ENCODE results near the gene FOXL3. TPM values are rescaled to one million over a fixed set of nuclear protein-coding genes. Genes with fewer than 3 reads are reported as not detected.
A peak's percentile ranks its signal among the peaks of the same experiment; 100 is the strongest.
"Not testable (repeated sequence)": the region's sequence is repeated elsewhere in the genome, so short reads cannot be mapped to it uniquely, and the experiment has no call there.

The FOXL3 gene
- total RNA-seq, 1 experiment from 2014 or later: not detected

- H3K27ac Mint-ChIP-seq; ATAC-seq; H3K9me3 Mint-ChIP-seq; DNase-seq (ENCODE audit: low spot score); CTCF ChIA-PET; H3K4me3 Mint-ChIP-seq; H3K27me3 Mint-ChIP-seq (ENCODE audit: low read depth); POLR2A ChIA-PET; H3K4me1 Mint-ChIP-seq; H3K36me3 Mint-ChIP-seq: not testable (repeated sequence)
- TF ChIP-seq HMGA2 (CRISPR knock-in tag; IDR thresholded peaks at IDR 0.05): peak; percentile 49; the same call in 1 of the 2 replicates
Observed at GRCh38 chr7:243580-243978, 46.4 kb upstream of the FOXL3 start.

GRCh38 chr7:244974-245373, 45.0 kb upstream of the FOXL3 start:
- POLR2A ChIA-PET: no interaction called here
- Mint-ChIP-seq H3K27ac (no peak overlapping the region; the same call in 1 of the 2 replicates), H3K4me3 (no peak overlapping the region), H3K27me3 (ENCODE audit: low read depth) (no peaks in the 10 kb centered on the region), H3K9me3 (no peaks in the 10 kb centered on the region), H3K4me1 (no peaks in the 10 kb centered on the region; the same call in 1 of the 2 replicates), H3K36me3 (peaks cover 10% of the 10 kb centered on the region)
- ATAC-seq: no peak
- no peak for DNase-seq (ENCODE audit: low spot score)
- CTCF ChIA-PET: no interaction called here
- no peak for TF ChIP-seq KAT7 (CRISPR knock-in tag; IDR thresholded peaks at IDR 0.05; ENCODE audit: borderline replicate concordance)
- no peak for TF ChIP-seq ATF3 (CRISPR knock-in tag; conservative IDR thresholded peaks at IDR 0.05)
- no peak for TF ChIP-seq ZNF425 (CRISPR knock-in tag; conservative IDR thresholded peaks at IDR 0.05)
- TF ChIP-seq FOXP1 (CRISPR knock-in tag; IDR thresholded peaks at IDR 0.05; ENCODE audit: borderline replicate concordance): no peak
- no peak for TF ChIP-seq ZMAT4 (CRISPR knock-in tag; IDR thresholded peaks at IDR 0.05)
- TF ChIP-seq GRHL2 (CRISPR knock-in tag; IDR thresholded peaks at IDR 0.05; ENCODE audit: insufficient replicate concordance, severe bottlenecking): no peak

GRCh38 chr7:245574-246295, 44.2 kb upstream of the FOXL3 start:
- no peak overlapping the region for H3K27ac Mint-ChIP-seq
- ChIA-PET CTCF (interaction anchor here (0.8 kb wide), 1 partner anchor 25 kb away, joined by 3 read pairs; no protein-coding TSS in a partner anchor), POLR2A (no interaction called here)
- H3K9me3 Mint-ChIP-seq: no peaks in the 10 kb centered on the region
- no peak for ATAC-seq
- H3K4me3 Mint-ChIP-seq: no peak overlapping the region
- no peaks in the 10 kb centered on the region; the same call in 1 of the 2 replicates for H3K4me1 Mint-ChIP-seq
- peaks cover 13% of the 10 kb centered on the region for H3K36me3 Mint-ChIP-seq
- TF ChIP-seq CREB1 (CRISPR knock-in tag; IDR thresholded peaks at IDR 0.05) (no peak), ZNF396 (CRISPR knock-in tag; IDR thresholded peaks at IDR 0.05; ENCODE audit: borderline replicate concordance) (no peak), FOXJ3 (CRISPR knock-in tag; IDR thresholded peaks at IDR 0.05; ENCODE audit: borderline replicate concordance) (no peak), CREM (CRISPR knock-in tag; IDR thresholded peaks at IDR 0.05) (no peak), NR3C1 (CRISPR knock-in tag; conservative IDR thresholded peaks at IDR 0.05; ENCODE audit: low read depth) (no peak), HMGA2 (CRISPR knock-in tag; IDR thresholded peaks at IDR 0.05) (no peak)
- TF ChIP-seq, protein P1, sequence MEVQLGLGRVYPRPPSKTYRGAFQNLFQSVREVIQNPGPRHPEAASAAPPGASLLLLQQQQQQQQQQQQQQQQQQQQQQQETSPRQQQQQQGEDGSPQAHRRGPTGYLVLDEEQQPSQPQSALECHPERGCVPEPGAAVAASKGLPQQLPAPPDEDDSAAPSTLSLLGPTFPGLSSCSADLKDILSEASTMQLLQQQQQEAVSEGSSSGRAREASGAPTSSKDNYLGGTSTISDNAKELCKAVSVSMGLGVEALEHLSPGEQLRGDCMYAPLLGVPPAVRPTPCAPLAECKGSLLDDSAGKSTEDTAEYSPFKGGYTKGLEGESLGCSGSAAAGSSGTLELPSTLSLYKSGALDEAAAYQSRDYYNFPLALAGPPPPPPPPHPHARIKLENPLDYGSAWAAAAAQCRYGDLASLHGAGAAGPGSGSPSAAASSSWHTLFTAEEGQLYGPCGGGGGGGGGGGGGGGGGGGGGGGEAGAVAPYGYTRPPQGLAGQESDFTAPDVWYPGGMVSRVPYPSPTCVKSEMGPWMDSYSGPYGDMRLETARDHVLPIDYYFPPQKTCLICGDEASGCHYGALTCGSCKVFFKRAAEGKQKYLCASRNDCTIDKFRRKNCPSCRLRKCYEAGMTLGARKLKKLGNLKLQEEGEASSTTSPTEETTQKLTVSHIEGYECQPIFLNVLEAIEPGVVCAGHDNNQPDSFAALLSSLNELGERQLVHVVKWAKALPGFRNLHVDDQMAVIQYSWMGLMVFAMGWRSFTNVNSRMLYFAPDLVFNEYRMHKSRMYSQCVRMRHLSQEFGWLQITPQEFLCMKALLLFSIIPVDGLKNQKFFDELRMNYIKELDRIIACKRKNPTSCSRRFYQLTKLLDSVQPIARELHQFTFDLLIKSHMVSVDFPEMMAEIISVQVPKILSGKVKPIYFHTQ (CRISPR knock-in tag; IDR thresholded peaks at IDR 0.05): no peak
- H3K27me3 Mint-ChIP-seq (ENCODE audit: low read depth): no peaks in the 10 kb centered on the region
- DNase-seq (ENCODE audit: low spot score): no peak
